Hepatocyte (in vitro differentiated cells): ENCODE measurements around the gene CXCL14. TPM values are rescaled to one million over a fixed set of nuclear protein-coding genes. Genes with fewer than 3 reads are reported as not detected.

Source experiments
- DNase-seq: peaks from one replicate; pipeline ENCODE4 v3.0.0-alpha.2; 2016; ENCODE audit warnings: low spot score
- H2AFZ ChIP-seq: fragments of 200-600 bp; sonication (generic); 2 replicates; pipeline ENCODE4 v1.6.0; 2016; ENCODE audit warnings: antibody characterized with exemption, mild to moderate bottlenecking
- H3K27ac ChIP-seq: fragments of 200-600 bp; sonication (generic); 2 replicates; pipeline ENCODE4 v1.5.1; 2016; ENCODE audit warnings: mild to moderate bottlenecking
- H3K27me3 ChIP-seq: fragments of 200-600 bp; sonication (generic); 2 replicates; pipeline ENCODE4 v1.6.1; 2016
- H3K36me3 ChIP-seq: fragments of 200-600 bp; sonication (generic); replicated peaks from 2 replicates; pipeline ENCODE4 v1.5.1; 2016; ENCODE audit warnings: low read depth; ENCODE audit not compliant: insufficient read depth
- H3K4me1 ChIP-seq: fragments of 200-600 bp; sonication (generic); 2 replicates; pipeline ENCODE4 v1.5.1; 2016; ENCODE audit warnings: mild to moderate bottlenecking, moderate library complexity; ENCODE audit not compliant: insufficient read depth
- H3K4me2 ChIP-seq: fragments of 200-600 bp; sonication (generic); 2 replicates; pipeline ENCODE4 v1.6.0; 2016
- H3K4me3 ChIP-seq: fragments of 200-600 bp; sonication (generic); 2 replicates; pipeline ENCODE4 v1.5.1; 2016; ENCODE audit warnings: mild to moderate bottlenecking
- H3K79me2 ChIP-seq: fragments of 200-600 bp; sonication (generic); 2 replicates; pipeline ENCODE4 v1.6.0; 2017; ENCODE audit warnings: mild to moderate bottlenecking
- H3K9me2 ChIP-seq: fragments of 200-600 bp; sonication (generic); replicated peaks from 2 replicates; pipeline ENCODE4 v1.6.0; 2017; ENCODE audit warnings: mild to moderate bottlenecking; ENCODE audit not compliant: insufficient read depth
- H3K9me3 ChIP-seq: fragments of 200-600 bp; sonication (generic); 2 replicates; pipeline ENCODE4 v1.5.1; 2016; ENCODE audit warnings: low read depth, mild to moderate bottlenecking
- H4K20me1 ChIP-seq: fragments of 200-600 bp; sonication (generic); 2 replicates; pipeline ENCODE4 v1.6.0; 2016; ENCODE audit warnings: mild to moderate bottlenecking; ENCODE audit not compliant: insufficient read depth, poor library complexity, severe bottlenecking
- EZH2 ChIP-seq: fragments of 200-600 bp; sonication (generic); IDR thresholded peaks from 2 replicates; pipeline ENCODE4 v1.6.1; 2016; ENCODE audit warnings: antibody characterized with exemption, mild to moderate bottlenecking, borderline replicate concordance
- EZH2phosphoT487 ChIP-seq: fragments of 200-600 bp; sonication (generic); IDR thresholded peaks from one replicate; pipeline ENCODE4 v1.6.1; 2018; ENCODE audit warnings: antibody characterized with exemption, mild to moderate bottlenecking, low read depth, moderate library complexity; ENCODE audit not compliant: unreplicated experiment, severe bottlenecking
- WGBS: methylation state at CpG from one replicate; pipeline ENCODE4 v1.1.6; 2016; ENCODE audit warnings: low lambda C conversion rate; ENCODE audit errors: missing lambda C conversion rate; 5-methylcytosine and 5-hydroxymethylcytosine counted together
- polyA plus RNA-seq: library from polyadenylated mRNA; unstranded; fragments of >200 nt; fragmentation: Nextera tagmentation; extraction: Ambion mirVana; gene quantifications from 2 replicates; pipeline ENCODE4 v1.2.1, GENCODE V29; 2016
- total RNA-seq: library from RNA; depleted of rRNA; stranded (reverse); fragments of >200 nt; gene quantifications from 2 replicates; pipeline ENCODE4 v1.2.3, GENCODE V29; 2014
- TF ChIP-seq, protein P1 (sequence below): fragments of 200-600 bp; sonication (generic); IDR thresholded peaks from 2 replicates; pipeline ENCODE4 v1.5.1; 2016; ENCODE audit warnings: antibody characterized with exemption, mild to moderate bottlenecking; ENCODE audit not compliant: poor library complexity

CXCL14 gene
- total and polyA plus RNA-seq, 2 experiments from 2014 or later = 52.5 to 88.8 TPM

DNA sequence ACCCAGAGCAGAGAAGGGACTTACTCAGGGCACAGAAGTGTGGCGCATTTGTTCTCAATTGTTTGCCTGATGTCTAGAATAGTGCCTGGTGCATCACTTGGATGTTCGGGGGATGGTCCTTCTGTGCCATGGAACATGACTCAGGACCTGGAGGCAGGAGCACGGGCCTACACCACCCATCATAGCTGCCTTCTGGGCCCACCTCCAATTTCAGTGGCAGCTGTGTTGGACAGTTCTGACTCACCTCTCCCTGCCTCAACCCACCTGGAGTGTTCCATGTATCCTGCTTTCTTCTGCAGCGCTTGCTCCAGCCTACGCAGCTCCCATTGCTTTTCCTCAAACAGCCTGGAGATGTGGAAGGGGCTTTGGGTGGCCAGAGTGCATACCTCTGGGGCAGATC, 12.5 kb upstream of the CXCL14 start:
- Histone ChIP-seq H3K9me3 (no peaks in the 10 kb centered on the region), H4K20me1 (no peaks in the 10 kb centered on the region), H3K4me1 (no peaks in the 10 kb centered on the region), H3K4me3 (no peak overlapping the region), H3K36me3 (no peaks in the 10 kb centered on the region), H3K9me2 (no peaks in the 10 kb centered on the region), H3K27ac (no peak overlapping the region), H2AFZ (no peak overlapping the region), H3K4me2 (no peak overlapping the region), H3K27me3 (peaks cover 11% of the 10 kb centered on the region), H3K79me2 (no peaks in the 10 kb centered on the region)
- WGBS = 96% methylated on average over 5 of the region's 5 CpGs
- no peak for DNase-seq
- no peak for TF ChIP-seq EZH2phosphoT487

- peaks cover 18% of the 10 kb centered on the region for H3K27me3 ChIP-seq
- no peak overlapping the region for H2AFZ ChIP-seq
- no peak for TF ChIP-seq EZH2
- TF ChIP-seq EZH2phosphoT487 = no peak
- TF ChIP-seq, protein P1, sequence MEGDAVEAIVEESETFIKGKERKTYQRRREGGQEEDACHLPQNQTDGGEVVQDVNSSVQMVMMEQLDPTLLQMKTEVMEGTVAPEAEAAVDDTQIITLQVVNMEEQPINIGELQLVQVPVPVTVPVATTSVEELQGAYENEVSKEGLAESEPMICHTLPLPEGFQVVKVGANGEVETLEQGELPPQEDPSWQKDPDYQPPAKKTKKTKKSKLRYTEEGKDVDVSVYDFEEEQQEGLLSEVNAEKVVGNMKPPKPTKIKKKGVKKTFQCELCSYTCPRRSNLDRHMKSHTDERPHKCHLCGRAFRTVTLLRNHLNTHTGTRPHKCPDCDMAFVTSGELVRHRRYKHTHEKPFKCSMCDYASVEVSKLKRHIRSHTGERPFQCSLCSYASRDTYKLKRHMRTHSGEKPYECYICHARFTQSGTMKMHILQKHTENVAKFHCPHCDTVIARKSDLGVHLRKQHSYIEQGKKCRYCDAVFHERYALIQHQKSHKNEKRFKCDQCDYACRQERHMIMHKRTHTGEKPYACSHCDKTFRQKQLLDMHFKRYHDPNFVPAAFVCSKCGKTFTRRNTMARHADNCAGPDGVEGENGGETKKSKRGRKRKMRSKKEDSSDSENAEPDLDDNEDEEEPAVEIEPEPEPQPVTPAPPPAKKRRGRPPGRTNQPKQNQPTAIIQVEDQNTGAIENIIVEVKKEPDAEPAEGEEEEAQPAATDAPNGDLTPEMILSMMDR = no peak
- DNase-seq = no peak
- no peaks in the 10 kb centered on the region for H3K9me3 ChIP-seq
- H3K27ac ChIP-seq = peak overlapping the region; percentile 67
- H3K79me2 ChIP-seq = no peaks in the 10 kb centered on the region
- WGBS = 94% methylated on average over 3 of the region's 3 CpGs
- H3K36me3 ChIP-seq = no peaks in the 10 kb centered on the region
- no peaks in the 10 kb centered on the region for H3K4me1 ChIP-seq
- no peak overlapping the region for H3K4me2 ChIP-seq
- no peak overlapping the region for H3K4me3 ChIP-seq
- no peaks in the 10 kb centered on the region for H4K20me1 ChIP-seq
- no peaks in the 10 kb centered on the region for H3K9me2 ChIP-seq
Measured at GRCh38 chr5:135589152-135589551, 10.4 kb upstream of the CXCL14 start.

DNA sequence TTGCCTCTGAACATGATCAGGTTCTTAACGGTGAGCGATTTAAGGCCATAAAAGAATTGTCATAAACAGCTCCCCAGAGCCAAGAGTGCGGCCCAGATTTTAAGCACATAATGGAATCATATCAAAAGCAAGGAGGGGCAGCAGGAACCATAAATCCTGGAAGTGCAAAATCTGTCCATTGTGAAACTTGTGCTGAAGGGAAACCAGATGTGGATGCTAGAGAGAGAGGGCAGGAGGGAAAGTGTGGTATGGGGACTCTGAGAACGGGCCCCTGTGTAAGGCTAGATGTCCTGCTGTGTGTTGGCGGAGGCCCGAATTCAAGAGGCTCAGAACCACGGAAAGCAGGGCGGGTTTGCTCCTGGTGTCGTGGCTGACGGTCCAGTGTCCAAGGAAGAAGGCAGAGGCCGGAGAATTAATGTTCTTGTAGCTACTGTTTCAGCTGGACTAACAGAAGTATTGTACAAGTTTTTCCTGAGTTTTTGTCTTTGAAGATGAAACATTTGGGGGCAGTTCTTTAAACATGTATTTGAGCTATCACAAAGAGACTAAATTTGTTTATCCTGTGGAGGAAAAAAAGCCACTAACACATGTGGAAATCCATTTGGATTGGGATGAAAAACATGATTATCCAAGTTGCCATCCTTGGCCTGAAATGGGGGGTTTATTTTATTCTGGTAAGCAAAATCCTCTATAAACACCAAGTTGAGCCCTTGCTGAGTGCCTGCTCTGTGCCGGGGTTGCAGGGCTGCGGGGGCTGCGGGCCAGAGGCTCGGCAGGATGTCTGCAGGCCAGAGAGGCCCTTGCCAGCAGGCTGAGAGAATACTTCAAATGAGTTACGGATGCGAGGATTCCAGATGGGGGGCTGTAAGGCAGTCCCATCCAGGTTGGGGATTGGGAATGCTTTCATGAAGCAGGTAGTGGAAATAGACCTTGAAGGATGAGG, 9.2 kb upstream of the CXCL14 start:
- no peaks in the 10 kb centered on the region for H3K79me2 ChIP-seq
- no peaks in the 10 kb centered on the region for H3K9me3 ChIP-seq
- no peak for DNase-seq
- H3K4me3 ChIP-seq = no peak overlapping the region
- 51% methylated on average over 17 of the region's 17 CpGs for WGBS
- no peaks in the 10 kb centered on the region for H4K20me1 ChIP-seq
- peaks cover 25% of the 10 kb centered on the region for H3K27me3 ChIP-seq
- no peak overlapping the region for H2AFZ ChIP-seq
- TF ChIP-seq EZH2 (no peak), EZH2phosphoT487 (no peak)
- TF ChIP-seq, protein P1 = no peak
- H3K27ac ChIP-seq = peak overlapping the region; percentile 67
- H3K4me1 ChIP-seq = no peaks in the 10 kb centered on the region
- no peak overlapping the region for H3K4me2 ChIP-seq
- no peaks in the 10 kb centered on the region for H3K36me3 ChIP-seq
- no peaks in the 10 kb centered on the region for H3K9me2 ChIP-seq

DNA sequence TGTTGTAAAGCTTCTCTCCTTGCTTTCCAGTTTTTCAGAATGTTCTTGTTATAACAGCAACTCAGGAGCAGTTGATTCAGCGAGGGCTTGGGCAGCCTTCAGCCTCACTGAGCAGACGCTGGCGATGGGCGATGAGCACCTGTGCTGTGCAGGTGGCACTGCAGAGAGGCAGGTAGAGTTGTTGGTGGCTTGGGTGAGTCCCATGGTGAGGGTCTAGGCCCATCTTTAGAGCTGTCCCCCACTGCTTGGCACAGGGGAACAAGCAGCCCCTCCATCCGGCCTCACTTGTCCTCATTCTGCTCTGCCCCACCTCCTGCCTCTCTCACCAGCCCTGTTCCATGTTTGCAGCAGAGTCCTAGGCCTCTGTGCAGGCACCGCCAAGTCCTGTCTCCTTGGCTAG, 6.1 kb upstream of the CXCL14 start:
- no peak for DNase-seq
- TF ChIP-seq, protein P1 = no peak
- TF ChIP-seq EZH2 (no peak), EZH2phosphoT487 (no peak)
- Histone ChIP-seq H3K4me3 (no peak overlapping the region), H3K4me2 (no peak overlapping the region), H3K27ac (no peak overlapping the region), H3K9me2 (no peaks in the 10 kb centered on the region), H3K79me2 (no peaks in the 10 kb centered on the region), H3K27me3 (peaks cover 40% of the 10 kb centered on the region), H4K20me1 (no peaks in the 10 kb centered on the region), H3K36me3 (no peaks in the 10 kb centered on the region), H3K9me3 (no peaks in the 10 kb centered on the region), H3K4me1 (no peaks in the 10 kb centered on the region), H2AFZ (no peak overlapping the region)
- 93% methylated on average over 6 of the region's 6 CpGs for WGBS
